Ectodermal cell (in vitro differentiated cells): ENCODE data around the gene EEF1G.

Source experiments
- H3K27ac ChIP-seq: 2 replicates; pipeline ENCODE4 v1.7.0; 2013; ENCODE audit warnings: mild to moderate bottlenecking, low read depth, low read length; ENCODE audit not compliant: insufficient read depth, poor library complexity, severe bottlenecking
- H3K27me3 ChIP-seq: 2 replicates; pipeline ENCODE4 v1.7.0; 2013; ENCODE audit warnings: mild to moderate bottlenecking, low read length; ENCODE audit not compliant: insufficient read depth, control insufficient read depth, poor library complexity, severe bottlenecking
- H3K36me3 ChIP-seq: one replicate; pipeline ENCODE4 v1.7.0; 2013; ENCODE audit warnings: low read length; ENCODE audit not compliant: control insufficient read depth, insufficient read depth
- H3K4me1 ChIP-seq: one replicate; pipeline ENCODE4 v1.7.0; 2013; ENCODE audit warnings: low read length; ENCODE audit not compliant: control insufficient read depth, insufficient read depth
- H3K4me3 ChIP-seq: 2 replicates; pipeline ENCODE4 v1.7.0; 2013; ENCODE audit warnings: low read depth, low read length, control low read depth; ENCODE audit not compliant: insufficient read depth
- H3K9me3 ChIP-seq: 2 replicates; pipeline ENCODE4 v1.7.0; 2013; ENCODE audit warnings: mild to moderate bottlenecking, low read length, moderate library complexity; ENCODE audit not compliant: control insufficient read depth
- WGBS, 2 experiments: methylation state at CpG; one replicate each; pipeline ENCODE4 v1.1.7; 2013; ENCODE audit warnings: missing lambda C conversion rate in 2 of 2; 5-methylcytosine and 5-hydroxymethylcytosine counted together

The EEF1G gene

DNA sequence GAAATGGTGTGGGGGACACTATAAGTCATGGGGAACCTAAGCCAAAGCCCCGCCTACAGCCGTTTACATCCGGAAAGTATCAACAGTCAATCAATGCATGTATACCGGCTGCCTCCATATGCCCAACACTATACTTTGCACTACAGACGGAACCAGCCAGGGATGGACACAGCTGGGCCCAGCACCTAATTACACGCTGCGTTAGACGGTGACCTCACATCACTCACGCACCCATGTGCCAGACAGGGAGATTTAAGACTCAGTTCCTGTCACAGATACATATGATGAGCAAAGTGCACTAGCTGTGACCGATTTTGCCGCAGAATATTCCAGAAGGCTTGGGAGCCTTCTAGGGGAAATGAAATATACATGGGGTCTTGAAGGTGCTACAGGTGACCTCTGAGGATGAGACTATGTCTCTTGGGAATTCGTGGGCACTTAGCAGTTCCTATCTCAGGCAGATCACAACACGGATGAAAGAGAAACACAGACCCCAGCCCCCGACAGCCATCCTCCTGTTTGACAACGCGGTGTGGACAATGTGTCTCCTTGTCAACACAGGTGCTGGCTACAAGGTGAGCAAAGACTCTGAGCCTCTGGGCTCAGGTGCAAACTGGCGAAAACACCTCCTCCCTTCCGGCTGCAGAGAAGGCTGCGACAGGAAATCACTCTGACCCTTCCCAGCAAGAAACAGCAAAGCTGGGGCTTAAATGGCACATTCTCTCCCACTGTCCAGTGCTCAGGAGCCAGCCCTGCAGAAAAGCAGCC lies 35.0 kb downstream of the EEF1G start:
- H3K4me3 ChIP-seq, result no peak overlapping the region

DNA sequence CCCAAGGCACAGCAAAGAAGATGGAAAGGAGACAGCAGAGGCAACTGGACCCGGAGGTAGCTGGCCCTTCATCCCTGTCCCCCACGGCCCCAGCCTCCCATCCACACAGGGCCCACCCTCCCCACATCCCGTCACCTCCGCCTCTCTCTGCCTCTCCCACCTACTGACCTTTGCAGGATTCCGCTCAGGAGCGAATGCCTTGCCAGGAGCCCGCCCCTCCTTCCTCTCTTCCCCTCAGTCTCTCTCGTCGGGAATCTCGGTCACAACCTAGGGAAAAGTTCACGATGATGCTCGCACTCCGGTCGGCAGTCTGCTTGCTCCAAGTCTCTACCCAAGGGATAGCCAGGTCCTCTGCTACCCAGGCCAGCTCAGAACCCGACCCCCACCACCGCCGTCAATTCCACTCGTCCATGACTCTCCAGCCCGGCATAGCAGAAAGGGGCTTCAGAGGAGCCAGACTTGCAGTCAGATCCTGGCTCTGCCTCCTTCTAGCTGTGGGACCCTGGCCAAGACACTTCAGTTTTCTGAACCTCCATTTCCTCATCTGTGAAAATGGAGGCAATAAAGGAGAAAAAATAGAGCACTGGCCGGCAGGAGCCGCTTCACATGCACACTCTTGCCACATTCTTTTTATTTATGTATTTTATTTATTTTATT lies 37.3 kb downstream of the EEF1G start:
- Histone ChIP-seq H3K9me3 (no peaks in the 10 kb centered on the region), H3K4me3 (no peak overlapping the region), H3K36me3 (peaks cover 34% of the 10 kb centered on the region), H3K27me3 (no peaks in the 10 kb centered on the region), H3K27ac (no peak overlapping the region), H3K4me1 (peaks cover 9% of the 10 kb centered on the region)
- WGBS, 2 experiments, result 83 to 85% methylated on average over 19 of the region's 21 CpGs

More for the DNA sequence above, 35.0 kb downstream of the EEF1G start:
- Histone ChIP-seq H3K4me1 (peaks cover 29% of the 10 kb centered on the region), H3K27me3 (peaks cover 9% of the 10 kb centered on the region), H3K9me3 (no peaks in the 10 kb centered on the region), H3K27ac (no peak overlapping the region), H3K36me3 (peaks cover 13% of the 10 kb centered on the region)
- 93 to 94% methylated on average over 19 of the region's 19 CpGs for WGBS, 2 experiments

DNA sequence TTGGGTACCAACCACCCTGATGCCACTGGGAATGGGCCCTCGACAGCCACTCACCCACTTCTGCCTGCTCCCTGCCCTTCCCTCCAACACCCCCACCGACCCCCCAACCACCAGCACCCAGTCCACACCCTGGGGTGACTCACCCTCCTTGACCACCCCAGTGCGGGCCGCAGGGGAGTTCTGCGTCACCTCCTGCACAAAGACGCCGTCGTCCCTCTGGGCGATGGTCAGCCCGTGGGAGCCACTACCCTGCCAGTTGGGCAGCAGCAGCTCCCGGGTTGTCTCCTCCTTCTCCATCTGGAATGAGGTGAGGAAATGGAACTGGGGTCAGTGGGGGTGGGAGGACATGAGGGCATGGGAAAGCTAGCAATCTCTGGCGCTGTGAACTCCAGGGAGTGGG lies 37.9 kb downstream of the EEF1G start:
- Histone ChIP-seq H3K27me3 (no peaks in the 10 kb centered on the region), H3K27ac (no peak overlapping the region), H3K36me3 (peaks cover 40% of the 10 kb centered on the region), H3K9me3 (no peaks in the 10 kb centered on the region), H3K4me3 (no peak overlapping the region), H3K4me1 (peaks cover 3% of the 10 kb centered on the region)
- 95 to 96% methylated on average over 12 of the region's 12 CpGs for WGBS, 2 experiments

DNA sequence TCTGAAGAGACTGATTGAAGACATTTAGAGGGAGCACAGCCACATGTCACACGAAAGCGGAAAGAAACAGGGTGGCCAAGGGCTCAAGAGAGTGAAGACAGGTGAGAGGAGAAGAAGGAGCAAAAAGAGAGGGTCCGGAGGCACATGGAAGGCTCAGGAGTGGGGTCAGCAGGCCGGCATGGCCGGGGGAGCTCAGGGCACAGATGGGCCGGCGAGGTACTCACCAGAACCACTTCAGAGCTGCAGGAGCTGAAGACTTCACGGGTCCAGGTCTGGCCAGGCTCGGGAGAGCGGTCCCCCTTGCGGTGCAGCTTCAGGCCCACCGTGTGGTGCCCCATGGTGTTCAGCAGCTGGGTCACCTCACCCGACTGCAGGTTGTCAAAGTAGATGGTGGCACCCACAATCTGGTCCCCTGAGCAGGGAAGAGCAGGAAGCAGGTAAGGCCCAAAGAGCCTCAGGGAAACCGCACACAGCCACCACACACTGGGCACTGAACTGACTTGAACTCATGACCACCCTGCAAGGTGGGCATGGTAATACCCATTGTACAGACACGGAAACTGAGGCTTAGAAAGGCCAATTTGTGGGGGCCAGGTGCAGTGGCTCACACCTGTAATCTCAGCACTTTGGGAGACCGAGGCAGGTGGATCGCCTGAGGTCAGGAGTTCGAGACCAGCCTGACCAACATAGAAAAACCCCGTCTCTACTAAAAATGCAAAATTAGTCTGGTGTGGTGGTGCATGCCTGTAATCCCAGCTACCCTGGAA lies 38.7 kb downstream of the EEF1G start:
- WGBS, 2 experiments, result 94 to 95% methylated on average over 19 of the region's 19 CpGs
- H3K4me1 ChIP-seq, result no peaks in the 10 kb centered on the region
- no peak overlapping the region for H3K4me3 ChIP-seq
- no peaks in the 10 kb centered on the region for H3K9me3 ChIP-seq
- H3K27me3 ChIP-seq, result no peaks in the 10 kb centered on the region
- H3K27ac ChIP-seq, result no peak overlapping the region
- peaks cover 42% of the 10 kb centered on the region for H3K36me3 ChIP-seq

DNA sequence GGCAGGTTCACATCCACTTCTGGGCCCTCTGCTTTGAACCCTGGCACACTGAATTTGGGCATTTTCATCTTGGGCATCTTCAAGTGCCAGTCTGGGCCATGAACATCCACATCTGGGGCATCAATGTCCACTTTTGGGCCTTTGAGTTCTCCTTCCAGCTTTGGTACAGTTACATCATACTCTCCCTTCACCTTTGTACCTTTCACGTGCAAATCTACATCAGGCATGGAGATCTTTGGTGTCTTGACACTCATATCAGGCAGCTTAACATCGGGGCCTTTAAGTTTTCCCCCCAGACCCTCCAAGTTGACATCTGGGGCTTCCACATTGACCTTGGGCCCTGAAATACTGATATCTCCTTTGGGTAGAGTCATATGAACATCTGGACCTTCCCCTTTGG lies 41.6 kb downstream of the EEF1G start:
- Histone ChIP-seq H3K9me3 (no peaks in the 10 kb centered on the region), H3K4me3 (no peak overlapping the region), H3K4me1 (no peaks in the 10 kb centered on the region), H3K36me3 (peaks cover 42% of the 10 kb centered on the region), H3K27me3 (no peaks in the 10 kb centered on the region), H3K27ac (no peak overlapping the region)
- 92 to 98% methylated on average over 2 of the region's 2 CpGs for WGBS, 2 experiments

DNA sequence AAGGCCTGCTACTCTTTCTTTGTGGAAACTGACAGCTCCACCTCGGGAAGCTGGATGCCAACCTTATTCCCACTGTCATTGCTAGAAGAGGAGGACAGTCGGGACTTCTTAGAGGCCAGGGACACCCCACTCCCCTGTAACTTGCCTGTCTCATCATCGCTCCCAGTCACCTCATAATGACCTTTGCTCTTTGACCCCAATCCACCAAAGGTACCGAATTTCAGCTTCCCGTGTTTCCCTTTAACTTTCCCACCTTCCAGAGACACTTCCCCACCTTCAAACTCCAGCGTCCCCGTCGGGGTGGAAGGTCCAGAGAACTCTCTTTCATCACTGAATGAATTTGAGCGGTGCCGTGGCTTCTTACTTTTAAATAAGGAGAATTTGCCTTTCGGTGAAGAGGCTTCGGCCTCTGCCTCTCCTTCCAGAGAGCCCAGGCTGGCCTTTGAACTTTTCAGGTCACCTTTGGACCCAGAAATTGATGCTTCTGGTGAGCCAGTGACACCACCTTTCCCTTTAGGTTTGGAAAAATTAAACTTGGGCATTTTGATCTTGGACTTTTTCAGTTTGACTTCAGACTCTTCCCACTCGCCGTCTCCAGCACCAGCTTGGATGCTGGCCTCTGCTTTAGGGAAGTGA lies 56.8 kb downstream of the EEF1G start:
- no peaks in the 10 kb centered on the region for H3K27me3 ChIP-seq
- no peak overlapping the region for H3K4me3 ChIP-seq
- H3K9me3 ChIP-seq, result no peaks in the 10 kb centered on the region
- no peak overlapping the region for H3K27ac ChIP-seq
- H3K4me1 ChIP-seq, result no peaks in the 10 kb centered on the region
- peaks cover 8% of the 10 kb centered on the region for H3K36me3 ChIP-seq
- WGBS, 2 experiments, result 93 to 95% methylated on average over 14 of the region's 14 CpGs

DNA sequence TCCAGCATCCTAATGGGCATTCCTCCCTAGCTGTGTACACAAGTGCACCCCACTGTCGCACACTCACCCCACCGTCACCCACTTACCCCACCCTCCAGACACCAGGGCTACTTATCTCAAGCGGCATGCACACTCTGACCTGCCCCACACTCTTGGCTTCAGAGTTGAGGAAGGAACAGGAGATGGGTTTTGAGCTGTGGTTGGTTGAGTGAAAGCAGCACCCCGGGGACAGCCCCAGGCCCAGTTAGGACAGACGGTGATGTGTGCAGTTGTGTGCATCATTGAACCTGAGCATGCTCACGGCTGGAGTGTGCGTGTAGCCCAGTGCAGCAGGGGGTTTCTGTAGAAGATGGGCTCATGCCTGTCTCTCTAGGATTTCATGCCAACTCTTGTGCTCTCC lies 59.5 kb downstream of the EEF1G start:
- WGBS, 2 experiments, result 92 to 95% methylated on average over 7 of the region's 7 CpGs
- Histone ChIP-seq H3K4me1 (peaks cover 4% of the 10 kb centered on the region), H3K9me3 (no peaks in the 10 kb centered on the region), H3K4me3 (no peak overlapping the region), H3K27ac (no peak overlapping the region), H3K36me3 (peaks cover 4% of the 10 kb centered on the region), H3K27me3 (no peaks in the 10 kb centered on the region)

DNA sequence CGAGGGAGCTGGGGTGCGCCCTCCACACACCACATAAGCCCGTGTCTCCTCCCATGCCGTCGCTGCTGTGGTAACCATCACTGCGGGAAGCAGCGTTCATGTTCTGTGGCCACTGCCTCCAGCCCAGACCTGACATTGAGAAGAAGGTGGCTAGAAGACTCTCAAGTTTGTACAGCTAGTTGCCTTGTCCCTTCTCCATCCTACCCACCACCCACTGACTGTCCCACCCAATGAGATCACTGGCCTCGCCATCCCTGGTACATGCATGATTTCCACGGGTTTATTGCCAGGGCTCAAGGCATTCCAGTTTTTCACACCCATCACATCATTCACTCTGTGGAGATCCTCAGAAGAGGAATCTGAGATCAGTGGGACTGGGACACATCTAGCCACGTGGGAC lies 60.1 kb downstream of the EEF1G start:
- no peaks in the 10 kb centered on the region for H3K27me3 ChIP-seq
- no peaks in the 10 kb centered on the region for H3K9me3 ChIP-seq
- WGBS, 2 experiments, result 92 to 98% methylated on average over 10 of the region's 10 CpGs
- no peak overlapping the region for H3K27ac ChIP-seq
- H3K4me1 ChIP-seq, result peaks cover 8% of the 10 kb centered on the region
- no peak overlapping the region for H3K4me3 ChIP-seq
- H3K36me3 ChIP-seq, result no peaks in the 10 kb centered on the region

GRCh38 chr11:62512961-62513360 lies 60.7 kb downstream of the EEF1G start:
- Histone ChIP-seq H3K9me3 (no peaks in the 10 kb centered on the region), H3K4me3 (no peak overlapping the region), H3K4me1 (peaks cover 13% of the 10 kb centered on the region), H3K27ac (no peak overlapping the region), H3K36me3 (no peaks in the 10 kb centered on the region), H3K27me3 (no peaks in the 10 kb centered on the region)
- WGBS, 2 experiments, result 89 to 92% methylated on average over 8 of the region's 8 CpGs
